GM19467 (cell line): ENCODE measurements around the gene IL1R2.

Experiments
- ATAC-seq: cut with Tn5 transposase; IDR thresholded peaks from one replicate; pipeline ENCODE4 v1.9.1; 2021; ENCODE audit warnings: mild to moderate bottlenecking, moderate library complexity; ENCODE audit not compliant: unreplicated experiment

IL1R2 gene

GRCh38 chr2:102016399-102016955 is 24.7 kb downstream of the IL1R2 start:
- no peak for ATAC-seq

DNA sequence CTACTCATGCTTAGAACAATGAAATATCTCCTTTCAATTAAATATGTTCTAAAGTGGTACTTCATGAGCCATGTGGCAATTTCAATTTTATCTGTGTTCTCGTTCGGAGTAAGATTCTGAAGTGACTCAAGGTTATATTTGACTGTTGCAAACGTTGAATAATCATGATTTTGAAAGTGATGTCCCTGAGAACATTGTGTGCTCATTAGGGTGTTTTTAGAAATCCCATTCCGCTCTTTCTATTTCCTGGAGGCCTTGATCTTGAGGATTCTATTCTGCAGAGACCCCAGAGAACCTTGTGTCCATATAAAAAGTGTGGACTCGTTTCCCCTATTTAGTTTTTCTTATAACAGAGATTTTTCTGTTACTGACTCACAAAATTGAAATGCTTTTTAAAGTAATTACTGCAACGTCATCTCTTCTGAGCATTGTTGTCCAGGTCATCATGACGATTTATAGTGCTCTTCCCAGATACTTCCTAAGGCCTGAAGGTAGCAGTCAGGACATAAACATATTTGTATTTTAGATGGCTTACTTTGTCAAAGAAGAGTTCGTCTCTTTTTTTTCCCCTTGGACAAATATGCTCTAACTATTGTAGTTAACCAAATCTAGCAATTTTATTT is 27.2 kb downstream of the IL1R2 start:
- ATAC-seq = no peak

GRCh38 chr2:102020596-102021170 is 28.9 kb downstream of the IL1R2 start:
- peak; percentile 43 for ATAC-seq

DNA sequence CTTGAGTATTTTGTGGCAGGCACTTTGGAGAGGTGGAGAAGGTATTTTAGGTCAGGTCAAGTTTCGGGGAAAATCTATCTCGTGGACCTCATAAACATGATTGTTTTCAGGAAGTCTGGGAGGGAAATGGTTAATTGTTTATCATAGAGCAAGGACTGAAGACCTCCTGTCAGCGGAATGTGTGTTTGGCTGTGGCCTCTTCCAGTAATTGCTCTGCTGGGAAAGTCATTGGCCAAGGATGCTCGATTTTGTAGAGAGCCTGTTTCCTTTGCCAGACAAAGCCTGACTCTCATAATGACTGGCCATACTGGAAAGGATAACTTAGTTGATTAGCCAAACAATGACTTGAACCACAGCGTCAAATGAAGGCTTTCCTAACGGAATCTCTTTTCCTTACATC is 30.0 kb downstream of the IL1R2 start:
- no peak for ATAC-seq

DNA sequence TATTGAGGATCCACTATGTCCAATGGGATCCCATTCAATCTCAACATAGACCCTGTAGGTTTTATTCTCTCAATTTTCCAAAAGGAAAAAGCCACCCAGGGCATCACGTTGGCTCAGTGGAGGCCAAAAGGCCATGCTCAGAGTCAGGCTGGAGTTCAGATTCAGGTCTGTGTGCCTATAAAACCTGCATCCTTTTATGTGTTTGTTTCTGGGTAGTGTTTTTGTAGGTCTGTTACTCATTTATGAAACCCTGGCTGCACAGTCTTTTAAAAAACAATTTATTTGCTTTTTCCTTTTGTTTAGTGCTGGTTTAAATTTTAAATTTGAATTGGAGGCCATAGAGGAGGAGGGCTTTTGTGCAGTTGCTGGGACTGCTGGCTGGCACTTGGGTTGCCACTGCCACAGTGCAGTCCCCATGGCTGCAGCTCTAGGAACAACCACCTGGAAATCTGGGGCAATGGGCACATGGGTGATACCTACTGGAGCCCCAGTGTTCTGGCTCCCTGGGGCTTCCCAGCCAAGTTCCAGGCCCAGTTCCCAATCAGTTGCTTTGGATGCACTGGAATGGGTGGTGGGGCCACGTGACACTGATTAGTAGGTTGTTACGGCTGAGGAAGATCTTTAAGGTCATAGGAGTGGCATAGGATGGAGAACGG is 31.3 kb downstream of the IL1R2 start:
- no peak for ATAC-seq

GRCh38 chr2:102024410-102024809 is 32.6 kb downstream of the IL1R2 start:
- ATAC-seq = no peak

DNA sequence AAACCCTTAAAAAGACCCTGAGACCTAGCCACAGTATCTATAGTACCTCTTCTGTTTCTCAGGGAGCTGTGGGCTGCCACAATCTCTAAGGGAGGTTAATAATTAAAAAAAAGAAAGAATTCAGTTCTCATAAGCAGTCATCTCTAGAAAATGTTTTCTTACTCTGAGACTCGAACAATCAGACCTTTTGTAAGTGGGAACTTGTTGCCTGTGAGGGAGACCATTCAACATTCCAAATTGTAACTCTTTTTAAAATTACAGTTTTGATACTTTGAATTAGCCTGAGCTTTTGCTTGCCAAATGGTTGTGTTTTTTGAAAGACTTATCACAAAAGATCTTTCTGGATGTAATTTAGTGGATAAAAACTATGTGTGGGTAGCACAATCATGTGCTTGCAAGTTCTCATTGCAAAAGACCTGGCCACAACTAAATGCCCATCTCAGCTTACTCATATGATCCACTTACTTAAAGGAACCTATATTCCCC is 33.3 kb downstream of the IL1R2 start:
- ATAC-seq = peak; percentile 69

GRCh38 chr2:102025583-102026267 is 34.0 kb downstream of the IL1R2 start:
- peak; percentile 37 for ATAC-seq

DNA sequence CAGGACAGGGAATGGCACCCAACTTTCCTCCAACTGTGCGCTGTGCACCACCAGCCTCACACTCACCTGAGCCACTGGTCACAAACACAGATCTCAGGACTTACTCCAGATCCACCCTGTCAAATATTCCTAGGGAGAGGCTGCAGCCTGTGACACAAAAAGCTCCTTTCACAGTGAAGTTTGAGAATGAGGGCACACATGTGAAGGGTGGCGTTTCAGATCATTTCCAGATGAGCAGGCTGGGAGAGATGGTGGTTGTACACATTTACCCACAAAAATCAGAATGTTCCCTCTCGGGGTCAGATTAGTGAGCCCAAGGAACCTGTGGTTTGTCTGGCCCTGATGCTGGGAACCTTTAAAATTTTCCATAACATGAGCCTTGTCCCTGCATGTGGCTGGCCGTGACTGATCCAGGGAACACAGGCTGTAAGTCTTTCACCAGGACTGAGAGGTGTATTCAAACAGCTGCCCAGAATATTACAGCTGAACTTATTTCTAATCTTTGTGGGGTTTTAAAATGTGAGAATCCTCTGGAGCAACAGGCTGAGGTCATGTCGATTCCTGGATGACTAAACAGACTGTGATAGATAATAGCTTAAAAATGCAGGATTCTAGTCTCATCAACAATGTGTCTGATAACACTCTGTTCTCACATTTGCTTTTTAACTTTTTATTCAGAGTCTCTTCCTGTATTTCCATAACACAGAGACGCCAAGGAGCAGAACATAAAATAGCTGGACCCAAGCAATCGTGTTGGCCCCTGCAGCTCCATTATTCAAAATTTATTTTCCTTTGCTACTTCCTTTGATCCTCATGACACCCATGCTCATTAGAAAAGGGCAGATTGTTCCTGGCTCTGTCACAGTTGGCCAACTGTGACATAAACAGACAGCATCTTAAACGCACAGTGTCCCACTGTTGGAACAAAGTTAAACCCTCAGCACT is 35.5 kb downstream of the IL1R2 start:
- ATAC-seq = no peak

GRCh38 chr2:102028470-102028869 is 36.7 kb downstream of the IL1R2 start:
- no peak for ATAC-seq

DNA sequence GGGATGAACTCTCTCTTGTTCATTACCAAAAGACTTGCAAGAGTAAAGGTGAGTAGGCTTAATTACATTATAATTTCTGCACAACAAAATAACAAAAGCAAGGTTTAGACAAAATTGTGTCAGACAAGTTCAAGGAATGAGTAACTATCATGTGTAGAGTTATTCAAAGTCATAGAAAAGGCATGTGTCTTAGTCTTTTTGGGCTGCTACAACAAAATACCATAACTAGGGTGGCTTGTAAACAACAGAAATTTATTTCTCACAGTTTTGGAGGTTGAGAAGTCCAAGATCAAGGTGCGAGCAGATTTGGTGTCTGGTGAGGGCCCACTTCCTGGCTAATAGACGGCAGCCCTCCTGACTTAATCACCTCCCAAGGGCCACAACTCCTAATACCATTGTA is 37.6 kb downstream of the IL1R2 start:
- ATAC-seq = no peak

GRCh38 chr2:102029952-102030351 is 38.2 kb downstream of the IL1R2 start:
- no peak for ATAC-seq

GRCh38 chr2:102030502-102030854 is 38.7 kb downstream of the IL1R2 start:
- ATAC-seq = no peak

DNA sequence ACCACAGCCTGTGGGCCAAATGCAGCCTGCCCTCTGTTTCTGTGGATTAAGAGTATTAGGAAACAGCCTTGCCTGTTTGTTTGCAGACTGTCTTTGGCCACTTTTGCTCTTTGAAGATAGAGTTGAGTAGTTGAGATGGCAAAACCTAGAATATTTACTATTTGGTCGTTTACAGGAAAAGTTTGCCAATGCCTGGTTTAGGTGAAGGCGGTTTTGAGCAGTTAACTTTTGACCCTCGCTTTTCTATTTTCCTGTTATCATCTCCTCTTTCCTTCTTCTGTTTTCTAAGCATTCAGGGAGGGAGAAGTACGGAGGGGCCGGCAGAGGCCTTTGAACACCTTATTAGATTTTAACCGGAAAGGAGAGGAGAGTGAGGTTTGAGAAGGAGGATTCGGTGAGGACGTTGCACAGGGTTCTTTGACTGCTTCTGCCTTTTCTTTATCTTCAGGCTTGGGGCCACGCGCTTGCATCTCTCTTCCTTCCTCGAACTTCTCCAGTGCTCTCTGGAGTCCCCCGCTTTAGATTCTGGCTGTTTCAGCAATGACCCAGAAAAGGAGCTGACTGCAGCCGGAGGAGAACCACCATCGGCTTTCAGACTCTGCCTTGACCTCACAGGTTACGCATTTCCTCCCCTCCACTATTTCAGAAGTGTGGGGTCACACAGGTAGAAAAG is 39.2 kb downstream of the IL1R2 start:
- ATAC-seq = no peak

DNA sequence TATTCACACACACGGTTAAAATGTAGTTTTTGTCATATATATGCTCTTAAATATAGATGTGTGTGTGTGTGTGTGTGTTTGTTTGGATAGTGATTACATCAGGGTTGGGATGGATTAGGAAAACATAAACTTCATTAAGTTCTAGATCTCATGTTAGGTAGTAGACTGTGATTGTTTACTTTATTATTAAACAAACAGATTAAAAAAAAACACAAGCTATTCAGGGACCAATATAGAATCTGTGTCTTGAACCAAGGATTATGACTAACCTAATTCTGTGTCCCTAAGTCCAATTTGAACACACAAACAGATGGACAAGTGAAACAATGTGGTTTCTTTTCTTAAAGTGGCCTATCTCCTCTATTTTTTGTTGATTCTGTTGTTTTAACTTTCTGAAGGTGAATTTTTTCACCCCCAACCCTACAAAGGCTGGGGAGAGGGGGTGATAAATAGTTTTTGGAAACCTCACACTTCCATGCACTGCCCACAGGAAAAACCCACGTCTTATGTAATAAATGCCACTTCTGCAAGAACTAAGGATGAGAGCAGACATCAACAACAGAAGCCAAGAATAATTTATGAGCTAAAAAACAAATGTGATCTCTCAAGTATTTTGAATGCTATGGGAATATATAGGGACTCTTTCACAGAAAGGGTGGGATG is 40.7 kb downstream of the IL1R2 start:
- ATAC-seq = no peak

- peak; percentile 89 for ATAC-seq
Measured at GRCh38 chr2:102033031-102033749, 41.4 kb downstream of the IL1R2 start.

- no peak for ATAC-seq
Measured at GRCh38 chr2:102033750-102034682, 42.3 kb downstream of the IL1R2 start.
